Measurements from ENCODE around the gene MCM7. TPM values are rescaled to one million over a fixed set of nuclear protein-coding genes. Genes with fewer than 3 reads are reported as not detected.
A peak's percentile ranks its signal among the peaks of the same experiment; 100 is the strongest.

Gene MCM7
- total and polyA plus RNA-seq, 2 of the 13 experiments (the other 11 are each of a cell fraction or from before 2014, with no cell fraction given): 84.5 to 214 TPM

GRCh38 chr7:100088621-100089457 lies 12.4 kb downstream of the MCM7 start, which contains the start of gene COPS6 (continued):
- TF ChIP-seq TFDP2 (CRISPR knock-in tag; IDR thresholded peaks at IDR 0.05): peak; percentile 95
- no peak for TF ChIP-seq EP300 (IDR thresholded peaks at IDR 0.05; ENCODE audit: low read depth in 2 of 2, low read length in 2 of 2)
- peak; percentile 46; the same call in 1 of the 2 replicates for TF ChIP-seq EP300 (CRISPR knock-in tag; IDR thresholded peaks at IDR 0.05; ENCODE audit: borderline replicate concordance)
- TF ChIP-seq EEA1 (CRISPR knock-in tag; IDR thresholded peaks at IDR 0.05; ENCODE audit: borderline replicate concordance): peak; percentile 95
- TF ChIP-seq TOPORS (CRISPR knock-in tag; IDR thresholded peaks at IDR 0.05): no peak
- TF ChIP-seq RXRA (CRISPR knock-in tag; IDR thresholded peaks at IDR 0.05): peak; percentile 31; the same call in 1 of the 2 replicates
- peak; percentile 91; the same call in 1 of the 2 replicates for TF ChIP-seq ZNF879 (CRISPR knock-in tag; IDR thresholded peaks at IDR 0.05)
- no peak; the same call in 1 of the 2 replicates for TF ChIP-seq ZSCAN30 (CRISPR knock-in tag; IDR thresholded peaks at IDR 0.05)
- peak; percentile 83 for TF ChIP-seq DRAP1 (CRISPR knock-in tag; IDR thresholded peaks at IDR 0.05)
- TF ChIP-seq TBX3 (IDR thresholded peaks at IDR 0.05; ENCODE audit: borderline replicate concordance): no peak
- peak; percentile 89 for TF ChIP-seq ZNF205 (CRISPR knock-in tag; IDR thresholded peaks at IDR 0.05)
- TF ChIP-seq HDAC2 (CRISPR knock-in tag; IDR thresholded peaks at IDR 0.05): 0 out of 2 replicates have a peak, but pooled peaks have one; percentile 49
- TF ChIP-seq CREB1 (IDR thresholded peaks at IDR 0.05): no peak
- TF ChIP-seq CREB1 (CRISPR knock-in tag; IDR thresholded peaks at IDR 0.05): no peak
- no peak for TF ChIP-seq ZNF567 (CRISPR knock-in tag; IDR thresholded peaks at IDR 0.05; ENCODE audit: borderline replicate concordance)
- no peak; the same call in 1 of the 2 replicates for TF ChIP-seq ZNF780A (CRISPR knock-in tag; IDR thresholded peaks at IDR 0.05)
- TF ChIP-seq PHF21A (CRISPR knock-in tag; IDR thresholded peaks at IDR 0.05): no peak
- peak; percentile 98 for TF ChIP-seq ZNF546 (CRISPR knock-in tag; conservative IDR thresholded peaks at IDR 0.05)
- peak; percentile 52; the same call in 1 of the 2 replicates for TF ChIP-seq PITX1 (CRISPR knock-in tag; IDR thresholded peaks at IDR 0.05)
- TF ChIP-seq ZNF883 (CRISPR knock-in tag; IDR thresholded peaks at IDR 0.05; ENCODE audit: not compliant biosample characterization): peak; percentile 97
- 0 out of 2 replicates have a peak, but pooled peaks have one; percentile 75 for TF ChIP-seq ZNF598 (CRISPR knock-in tag; IDR thresholded peaks at IDR 0.05; ENCODE audit: borderline replicate concordance)
- no peak for TF ChIP-seq MATR3 (CRISPR knock-in tag; IDR thresholded peaks at IDR 0.05)
- peak; percentile 97 for TF ChIP-seq POLR2G (IDR thresholded peaks at IDR 0.05; ENCODE audit: low read depth, low read length)
- TF ChIP-seq RFXANK (CRISPR knock-in tag; IDR thresholded peaks at IDR 0.05): 0 out of 2 replicates have a peak, but pooled peaks have one; percentile 36
- TF ChIP-seq U2AF2 (IDR thresholded peaks at IDR 0.05; ENCODE audit: low read depth, low read length): no peak
- no peak for TF ChIP-seq XRCC5 (optimal IDR thresholded peaks at IDR 0.05; ENCODE audit: low read length)
- TF ChIP-seq CENPBD1 (CRISPR knock-in tag; IDR thresholded peaks at IDR 0.05; ENCODE audit: borderline replicate concordance, low read depth): no peak
- TF ChIP-seq ZNF503 (CRISPR knock-in tag; IDR thresholded peaks at IDR 0.05): peak; percentile 44

All from HepG2 (cell line).